Caco-2 (cell line): ENCODE data around the gene TEDC2. TPM values are rescaled to one million over a fixed set of nuclear protein-coding genes. Genes with fewer than 3 reads are reported as not detected.
"Not testable (repeated sequence)": the region's sequence is repeated elsewhere in the genome, so short reads cannot be mapped to it uniquely, and the experiment has no call there.

Source experiments
- BruUV-seq: library from RNA; stranded (reverse); fragments of 400-500 nt; replicated peaks from 2 replicates; lab custom pipeline; 2021; lab: Mats Ljungman, UMichigan
- CTCF ChIA-PET: fragments of 300-600 bp; sonication (Branson Sonifier 250); formaldehyde crosslinking; loops from one replicate; lab custom pipeline; 2022; ENCODE audit warnings: antibody characterized with exemption; lab: Charles Lee
- POLR2A ChIA-PET: fragments of 300-600 bp; sonication (Branson Sonifier 250); formaldehyde crosslinking; loops from one replicate; lab custom pipeline; 2022; ENCODE audit warnings: antibody characterized with exemption; lab: Charles Lee
- DNase-seq, 2 experiments: peaks; one replicate each; pipeline versions ENCODE4 v3.0.0 to v3.0.0-alpha.2; 2020 to 2022
- H3K27me3 ChIP-seq: replicated peaks from 2 replicates; pipeline ENCODE4 v1.6.0; 2011; ENCODE audit warnings: low read length; ENCODE audit not compliant: control insufficient read depth, insufficient read depth
- H3K36me3 ChIP-seq: 2 replicates; pipeline ENCODE4 v1.5.1; 2011; ENCODE audit warnings: low read length; ENCODE audit not compliant: control insufficient read depth, insufficient read depth
- H3K4me1 ChIP-seq: fragments of 250-450 bp; sonication (Bioruptor Pico); 2 replicates; pipeline ENCODE4 v1.5.1; 2020; ENCODE audit warnings: mild to moderate bottlenecking
- H3K4me3 ChIP-seq: 2 replicates; pipeline ENCODE4 v1.5.1; 2011; ENCODE audit warnings: low read depth, mild to moderate bottlenecking, control low read depth, low read length
- H3K9me3 ChIP-seq: fragments of 250-450 bp; sonication (Bioruptor Pico); 2 replicates; pipeline ENCODE4 v1.5.1; 2020; ENCODE audit warnings: mild to moderate bottlenecking, moderate library complexity
- H3K27ac Mint-ChIP-seq: one replicate; pipeline ENCODE4 v1.8.0; 2022; ENCODE audit warnings: mixed read lengths; ENCODE audit not compliant: unreplicated experiment
- H3K27me3 Mint-ChIP-seq: one replicate; pipeline ENCODE4 v1.8.0; 2022; ENCODE audit warnings: mixed read lengths; ENCODE audit not compliant: insufficient read depth, unreplicated experiment
- H3K36me3 Mint-ChIP-seq: one replicate; pipeline ENCODE4 v1.8.0; 2022; ENCODE audit warnings: mild to moderate bottlenecking, mixed read lengths; ENCODE audit not compliant: insufficient read depth, unreplicated experiment
- H3K4me1 Mint-ChIP-seq: one replicate; pipeline ENCODE4 v1.8.0; 2022; ENCODE audit warnings: low read depth, mixed read lengths; ENCODE audit not compliant: unreplicated experiment
- H3K4me3 Mint-ChIP-seq: one replicate; pipeline ENCODE4 v1.8.0; 2022; ENCODE audit warnings: mild to moderate bottlenecking, moderate library complexity, mixed read lengths; ENCODE audit not compliant: unreplicated experiment
- H3K9me3 Mint-ChIP-seq: one replicate; pipeline ENCODE4 v1.8.0; 2022; ENCODE audit warnings: mixed read lengths; ENCODE audit not compliant: unreplicated experiment
- CTCF ChIP-seq, 2 experiments: fragments of 200-600 bp in 1 of 2; IDR thresholded peaks; 1 replicate in 1 of 2; 2 replicates in 1 of 2; pipeline versions ENCODE4 v1.5.1 to v1.8.0; 2011 to 2022; ENCODE audit warnings: antibody characterized with exemption in 1 of 2, control low read depth in 1 of 2, inconsistent platforms in 1 of 2, low read depth in 1 of 2, low read length in 1 of 2, mild to moderate bottlenecking in 1 of 2, moderate library complexity in 1 of 2; ENCODE audit not compliant: insufficient read depth in 1 of 2, severe bottlenecking in 1 of 2, unreplicated experiment in 1 of 2
- intact Hi-C: fragments of 100-400 bp; cut with micrococcal nuclease; formaldehyde crosslinking; loops from one replicate; pipeline ENCODE4 v1.10.0; 2022; ENCODE audit not compliant: unreplicated experiment
- total RNA-seq: library from RNA; stranded (reverse); gene quantifications from 2 replicates; pipeline ENCODE4 v1.2.3, GENCODE V29; 2022

TEDC2 gene
- total RNA-seq, 1 experiment from 2014 or later: 29.0 TPM

GRCh38 chr16:2439598-2439997, 20.3 kb upstream of the TEDC2 start:
- no peak for TF ChIP-seq CTCF (IDR thresholded peaks at IDR 0.05; ENCODE audit: insufficient read depth in 1 of 2, low read depth in 1 of 2, low read length in 1 of 2, severe bottlenecking in 1 of 2, unreplicated experiment in 1 of 2)
- H3K9me3 ChIP-seq: no peaks in the 10 kb centered on the region
- ChIA-PET POLR2A (no interaction called here), CTCF (no interaction called here)
- no peaks in the 10 kb centered on the region for H3K4me1 Mint-ChIP-seq
- intact Hi-C loops: loop anchor here (10.0 kb wide), 1 partner anchor 65 kb away; no protein-coding TSS in a partner anchor
- H3K36me3 ChIP-seq: peaks cover 4% of the 10 kb centered on the region
- H3K27me3 ChIP-seq: no peaks in the 10 kb centered on the region
- DNase-seq: no peak
- H3K4me3 Mint-ChIP-seq: no peak overlapping the region
- H3K27ac Mint-ChIP-seq: no peak overlapping the region
- no peaks in the 10 kb centered on the region for H3K9me3 Mint-ChIP-seq
- no peaks in the 10 kb centered on the region for H3K4me1 ChIP-seq
- BruUV-seq: no TSS peak
- no peak overlapping the region for H3K4me3 ChIP-seq
- no peaks in the 10 kb centered on the region for H3K27me3 Mint-ChIP-seq
- peaks cover 85% of the 10 kb centered on the region for H3K36me3 Mint-ChIP-seq

DNA sequence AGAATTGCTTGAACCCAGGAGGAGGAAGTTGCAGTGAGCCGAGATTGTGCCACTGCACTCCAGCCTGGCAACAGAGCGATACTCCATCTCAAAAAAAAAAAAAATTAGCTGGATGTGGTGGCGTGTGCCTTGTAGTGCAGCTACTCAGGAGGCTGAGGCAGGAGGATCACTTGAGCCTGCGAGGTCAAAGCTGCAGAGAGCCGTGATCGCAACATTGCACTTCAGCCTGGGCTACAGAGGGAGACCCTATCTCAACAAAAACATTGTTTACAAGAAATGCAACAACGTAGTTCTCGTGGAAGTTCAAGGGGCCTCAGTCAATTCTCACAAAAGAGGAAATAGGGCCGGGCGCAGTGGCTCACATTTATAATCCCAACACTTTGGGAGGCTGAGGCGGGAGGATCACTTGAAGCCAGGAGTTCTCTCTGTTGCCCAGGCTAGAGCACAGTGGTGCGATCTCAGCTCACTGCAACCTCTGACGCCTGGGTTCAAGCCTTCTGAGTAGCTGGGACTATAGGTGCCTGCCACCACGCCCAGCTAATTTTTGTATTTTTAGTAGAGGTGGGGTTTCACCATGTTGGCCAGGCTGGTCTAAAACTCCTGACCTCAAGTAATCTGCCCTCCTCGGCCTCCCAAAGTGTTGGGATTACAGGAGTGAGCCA, 18.6 kb upstream of the TEDC2 start:
- H3K36me3 Mint-ChIP-seq: peaks cover 86% of the 10 kb centered on the region
- H3K4me1 ChIP-seq, H3K36me3 ChIP-seq, H3K27me3 Mint-ChIP-seq, H3K4me3 Mint-ChIP-seq, CTCF ChIA-PET, BruUV-seq, H3K4me3 ChIP-seq, H3K27ac Mint-ChIP-seq, H3K4me1 Mint-ChIP-seq, H3K9me3 ChIP-seq, H3K9me3 Mint-ChIP-seq, intact Hi-C loops, H3K27me3 ChIP-seq, DNase-seq: not testable (repeated sequence)
- POLR2A ChIA-PET: interaction anchor here (1.1 kb wide), 1 partner anchor 9 kb away, joined by 3 read pairs; no protein-coding TSS in a partner anchor

DNA sequence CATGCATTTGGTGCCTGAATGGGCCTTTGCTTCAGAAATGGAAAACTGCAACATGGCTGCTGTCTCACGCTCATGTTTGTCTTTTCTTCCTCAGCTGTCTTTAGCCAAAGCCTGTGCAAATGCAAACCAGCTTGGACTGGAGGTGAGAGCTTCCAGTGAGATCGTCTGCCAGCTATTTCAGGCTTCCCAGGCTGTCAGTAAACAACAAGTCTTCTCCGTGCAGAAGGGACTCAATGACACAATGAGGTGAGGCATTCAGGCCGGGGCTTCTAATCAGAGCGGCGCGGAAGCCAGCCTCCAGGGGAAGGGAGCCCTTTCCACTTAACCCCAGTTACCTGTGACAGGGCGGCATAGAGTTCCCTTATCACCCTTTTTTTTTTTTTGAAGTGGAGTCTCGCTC, 16.4 kb upstream of the TEDC2 start:
- H3K4me3 ChIP-seq: no peak overlapping the region
- no peaks in the 10 kb centered on the region for H3K27me3 Mint-ChIP-seq
- no peaks in the 10 kb centered on the region for H3K27me3 ChIP-seq
- H3K4me1 ChIP-seq: no peaks in the 10 kb centered on the region
- H3K36me3 Mint-ChIP-seq: peaks cover 80% of the 10 kb centered on the region
- CTCF ChIA-PET: interaction anchor here (0.7 kb wide), 1 partner anchor 16 kb away, joined by 4 read pairs; no protein-coding TSS in a partner anchor
- H3K4me1 Mint-ChIP-seq: no peaks in the 10 kb centered on the region
- no peak overlapping the region for H3K4me3 Mint-ChIP-seq
- BruUV-seq: no TSS peak
- H3K9me3 Mint-ChIP-seq: no peaks in the 10 kb centered on the region
- H3K27ac Mint-ChIP-seq: no peak overlapping the region
- TF ChIP-seq CTCF (IDR thresholded peaks at IDR 0.05; ENCODE audit: insufficient read depth in 1 of 2, low read depth in 1 of 2, low read length in 1 of 2, severe bottlenecking in 1 of 2, unreplicated experiment in 1 of 2): no peak
- peaks cover 5% of the 10 kb centered on the region for H3K36me3 ChIP-seq
- intact Hi-C loops: no loop called here
- POLR2A ChIA-PET: no interaction called here
- DNase-seq: no peak
- H3K9me3 ChIP-seq: no peaks in the 10 kb centered on the region
